GM18517 (cell line): ENCODE measurements around the gene B3GALT5.

Experiments used
- ATAC-seq: cut with Tn5 transposase; IDR thresholded peaks from one replicate; pipeline ENCODE4 v1.9.1; 2021; ENCODE audit warnings: mild to moderate bottlenecking, moderate library complexity; ENCODE audit not compliant: unreplicated experiment

Gene B3GALT5

DNA sequence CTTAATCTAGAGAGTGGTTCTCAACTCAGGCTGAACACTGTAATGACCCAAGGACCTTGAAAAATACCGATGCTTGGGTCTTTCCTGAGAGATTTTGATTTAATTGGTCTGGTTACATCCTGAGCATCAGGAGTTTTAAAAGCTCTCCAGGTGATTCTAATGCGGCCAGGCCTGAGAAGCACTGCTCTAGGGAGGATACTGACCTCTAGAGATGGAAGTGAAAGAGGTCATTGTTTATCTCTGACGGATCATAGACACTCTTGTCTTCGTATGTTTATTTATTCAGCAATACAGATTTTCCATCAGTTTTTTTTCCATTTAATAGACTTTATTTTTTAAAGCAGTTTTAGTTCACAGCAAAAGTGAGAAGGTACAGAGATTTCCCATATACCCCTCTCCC is 77.7 kb downstream of the B3GALT5 start:
- no peak for ATAC-seq

DNA sequence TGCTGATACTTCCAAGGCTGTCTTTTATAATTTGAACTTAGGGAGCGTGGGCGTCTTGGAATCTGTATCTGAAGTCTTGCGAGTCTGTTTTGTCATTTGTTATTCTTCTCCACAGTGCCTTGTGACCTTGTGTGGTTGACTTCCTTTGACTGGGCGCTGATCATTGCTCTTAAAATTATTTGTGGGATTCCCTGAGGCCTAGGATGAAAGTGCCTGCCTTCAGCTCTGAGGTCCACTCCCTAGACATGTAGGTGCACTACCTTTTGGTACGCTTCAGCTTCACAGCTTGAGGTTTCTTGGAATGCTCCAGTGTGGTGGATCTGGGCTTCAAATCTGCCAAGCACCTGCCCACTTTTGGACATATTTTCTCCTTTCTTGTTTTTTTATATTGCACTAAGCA is 82.0 kb downstream of the B3GALT5 start:
- no peak for ATAC-seq

- ATAC-seq: no peak
These were observed 83.5 kb downstream of the B3GALT5 start for GRCh38 chr21:39696196-39696595.

GRCh38 chr21:39696618-39697017 is 83.9 kb downstream of the B3GALT5 start:
- ATAC-seq: no peak

DNA sequence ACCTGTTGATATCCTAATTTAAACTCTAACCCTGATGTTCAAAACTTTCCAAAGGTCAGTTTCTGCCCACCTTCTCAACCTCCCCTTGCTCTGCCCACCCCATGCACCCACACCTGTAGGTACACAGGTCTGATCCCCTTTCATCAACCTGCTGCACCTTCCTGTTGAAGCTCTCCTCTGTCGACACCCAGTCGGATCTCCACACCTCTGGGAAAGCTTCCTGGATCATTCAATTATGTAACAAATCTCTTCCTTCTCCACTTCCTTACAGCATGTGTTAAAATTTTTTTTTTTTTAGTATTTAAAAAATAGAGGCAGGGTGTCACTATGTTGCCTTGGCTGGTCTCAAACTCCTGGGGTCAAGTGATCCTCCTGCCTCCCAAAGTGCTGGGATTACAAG is 87.6 kb downstream of the B3GALT5 start:
- ATAC-seq: no peak

DNA sequence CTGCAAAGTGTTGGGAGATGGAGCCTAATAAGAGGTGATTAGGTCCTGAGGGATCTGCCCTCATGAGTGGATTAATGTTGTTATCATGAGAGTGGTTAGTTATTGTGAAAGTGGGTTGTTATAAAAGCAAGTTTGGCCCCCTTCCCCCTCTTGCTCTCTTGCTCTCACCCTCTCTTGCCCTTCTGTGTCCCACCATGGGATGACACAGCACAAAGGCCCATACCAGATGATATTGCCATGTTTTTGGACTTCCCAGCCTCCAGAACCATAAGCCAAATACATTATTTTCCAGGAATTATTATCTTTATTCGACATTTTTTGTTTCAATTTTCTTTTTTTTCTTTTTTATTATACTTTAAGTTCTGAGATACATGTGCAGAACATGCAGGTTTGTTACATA is 90.8 kb downstream of the B3GALT5 start:
- ATAC-seq: no peak

GRCh38 chr21:39705849-39706248 is 93.1 kb downstream of the B3GALT5 start:
- no peak for ATAC-seq

DNA sequence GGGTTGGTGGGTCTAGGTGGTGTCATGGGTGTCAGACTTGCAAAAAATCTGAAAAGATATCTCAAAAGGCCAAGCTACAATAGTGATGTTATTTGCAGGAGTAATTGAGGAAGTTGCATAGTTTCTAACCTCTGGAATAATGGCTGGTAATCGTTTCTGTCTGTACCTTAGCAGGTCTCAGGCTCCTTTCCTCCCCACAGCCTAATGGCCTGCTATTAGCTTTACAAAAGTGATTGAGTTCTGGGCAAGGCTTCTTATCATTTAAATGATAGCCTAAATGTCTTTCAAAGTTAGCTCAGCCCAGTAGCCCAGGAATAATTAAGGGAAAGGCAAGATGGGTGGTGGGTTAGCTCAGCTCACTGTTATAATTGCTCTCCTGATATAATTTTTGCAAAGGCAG is 94.6 kb downstream of the B3GALT5 start:
- no peak for ATAC-seq

DNA sequence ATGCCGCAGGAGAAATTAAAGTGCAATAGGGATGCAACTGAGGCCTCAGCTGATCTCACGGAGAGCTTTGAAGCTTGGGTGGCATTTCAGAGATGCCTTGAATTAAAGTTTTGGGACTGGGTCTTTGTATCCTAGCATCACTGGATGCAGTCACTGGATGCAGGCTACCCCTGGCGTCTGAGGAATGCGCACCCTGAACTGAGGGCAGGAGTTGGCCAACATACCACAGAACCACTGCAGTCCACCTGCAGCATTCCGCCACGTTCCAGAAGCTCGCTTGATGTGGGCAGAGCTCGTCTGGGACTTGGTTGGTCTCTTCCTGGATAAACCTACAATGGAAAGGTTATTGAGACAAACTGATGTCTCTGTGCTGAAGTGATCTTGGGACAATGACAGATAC is 98.1 kb downstream of the B3GALT5 start:
- no peak for ATAC-seq

DNA sequence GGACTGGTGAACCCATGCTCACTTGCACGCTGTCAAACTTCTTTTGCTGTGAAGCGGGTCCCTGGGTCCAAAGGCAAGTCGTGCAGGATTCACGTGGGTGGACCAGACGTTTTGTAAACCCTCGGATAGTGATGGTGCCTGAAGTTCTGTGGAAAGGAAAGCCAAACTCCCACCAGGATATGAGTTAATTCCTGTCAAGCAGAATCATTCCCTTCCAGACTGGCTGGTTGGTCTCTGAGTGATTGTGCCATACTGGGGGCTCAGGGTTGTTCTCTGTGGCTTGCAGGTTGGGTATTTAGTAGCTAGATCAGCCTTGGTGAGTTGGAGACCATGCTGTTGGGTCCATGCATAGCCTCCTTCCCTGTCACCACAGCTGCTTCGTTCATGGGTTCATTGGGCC is 99.5 kb downstream of the B3GALT5 start:
- no peak for ATAC-seq

- ATAC-seq: no peak
These were observed 100.2 kb downstream of the B3GALT5 start for GRCh38 chr21:39712976-39713375.

GRCh38 chr21:39713905-39714304 is 101.2 kb downstream of the B3GALT5 start:
- no peak for ATAC-seq

DNA sequence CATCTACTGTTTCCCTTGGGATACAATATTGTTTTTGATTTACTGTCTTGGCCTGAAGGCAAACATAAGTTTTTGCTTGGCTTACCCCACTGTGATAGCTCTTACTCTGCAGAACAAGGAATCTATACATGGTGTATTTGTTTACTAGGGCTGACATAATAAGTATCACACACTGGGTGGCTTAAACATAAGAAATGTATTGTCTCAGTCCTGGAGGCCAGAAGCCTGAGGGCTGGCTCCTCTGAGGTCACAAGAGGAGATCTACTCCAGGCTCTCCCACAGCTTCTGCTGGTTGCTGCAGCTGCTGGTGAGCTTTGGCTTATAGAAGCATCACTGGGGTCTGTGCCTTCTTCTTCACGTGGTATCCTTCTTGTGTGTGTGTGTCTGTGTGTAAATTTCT is 101.6 kb downstream of the B3GALT5 start:
- ATAC-seq: no peak

DNA sequence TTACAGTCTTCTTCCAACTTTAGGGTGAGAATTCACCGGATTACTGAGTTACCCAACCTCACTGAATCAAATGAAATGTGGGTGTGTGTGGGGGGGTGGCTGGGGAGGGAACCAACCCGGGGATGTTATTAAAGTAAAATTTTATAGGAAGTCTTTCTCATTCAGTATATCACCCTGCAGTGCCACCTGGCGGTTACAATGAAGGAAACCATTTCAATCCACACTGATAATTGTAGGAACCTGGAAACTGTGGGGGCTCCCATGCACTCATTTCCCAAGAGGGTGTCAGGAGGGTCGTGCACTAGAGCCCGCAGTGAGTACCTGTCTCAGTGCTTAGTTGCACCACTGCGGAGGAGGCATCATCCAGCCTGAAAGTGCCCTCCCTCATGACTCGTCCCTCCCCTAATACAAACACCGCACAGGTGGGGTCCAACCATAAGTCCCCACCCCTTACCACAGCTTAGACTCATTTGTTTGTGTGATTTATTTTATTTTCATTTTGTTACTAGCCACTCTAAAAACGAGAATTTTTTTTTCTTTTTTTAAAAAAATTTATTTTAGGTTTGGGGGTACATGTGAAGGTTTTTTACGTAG is 103.2 kb downstream of the B3GALT5 start:
- ATAC-seq: no peak

DNA sequence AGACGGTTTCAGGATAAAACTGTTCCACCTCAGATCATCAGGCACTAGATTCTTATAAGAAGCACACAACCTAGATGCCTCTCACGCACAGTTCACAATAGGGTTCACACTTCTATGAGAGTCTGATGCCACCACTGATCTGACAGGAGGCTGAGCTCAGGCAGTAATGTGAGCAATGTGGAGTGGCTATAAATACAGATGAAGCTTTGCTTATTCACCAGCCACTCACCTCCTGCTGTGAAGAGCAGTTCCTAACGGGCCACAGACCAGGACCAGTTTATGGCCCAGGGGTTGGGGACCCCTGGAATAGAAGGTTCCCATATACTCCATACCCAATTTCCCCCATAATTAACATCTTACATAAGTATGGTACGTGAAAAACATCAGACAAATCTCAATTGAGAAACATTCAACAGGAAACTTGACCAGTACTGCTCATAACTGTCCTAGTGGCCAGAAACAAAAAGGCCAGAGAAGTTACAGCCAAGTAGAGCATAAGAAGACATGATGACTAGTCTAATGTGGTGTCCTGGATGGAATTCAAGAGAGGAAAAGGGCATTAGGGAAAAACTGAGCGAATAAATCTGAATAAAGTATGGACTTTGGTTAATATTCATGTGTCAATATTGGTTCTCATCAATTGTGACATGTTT is 107.5 kb downstream of the B3GALT5 start:
- no peak for ATAC-seq

- ATAC-seq: no peak
These were observed 109.1 kb downstream of the B3GALT5 start for GRCh38 chr21:39721885-39722284.
